Right atrium auricular region (tissue), 2 donors: Measurements from ENCODE around the gene PLEKHA7. TPM values are rescaled to one million over a fixed set of nuclear protein-coding genes. Genes with fewer than 3 reads are reported as not detected.

ENCODE experiments used
- DNase-seq: peaks from one replicate; pipeline ENCODE4 v3.0.0-alpha.2; 2019; ENCODE audit warnings: low spot score
- H3K27ac ChIP-seq, 2 donors: fragments of 200-600 bp; sonication (generic); 1 replicate in 1 of 2; 2 replicates in 1 of 2; pipeline ENCODE4 v1.5.1; 2016 to 2019
- H3K27me3 ChIP-seq, 2 donors: fragments of 200-600 bp; sonication (generic); one replicate each; pipeline versions ENCODE4 v1.5.1 to v1.6.0; 2017 to 2019
- H3K36me3 ChIP-seq: fragments of 200-600 bp; sonication (generic); one replicate; pipeline ENCODE4 v1.5.1; 2016
- H3K4me1 ChIP-seq, 2 donors: fragments of 200-600 bp; sonication (generic); one replicate each; pipeline versions ENCODE4 v1.5.1 to v1.6.0; 2017 to 2019
- H3K4me3 ChIP-seq, 2 donors: fragments of 200-600 bp; sonication (generic); 1 replicate in 1 of 2; 2 replicates in 1 of 2; pipeline ENCODE4 v1.5.1; 2017 to 2019; ENCODE audit warnings: mild to moderate bottlenecking in 1 of 2, moderate library complexity in 1 of 2
- H3K9me3 ChIP-seq, 2 donors: fragments of 200-600 bp; sonication (generic); one replicate each; pipeline ENCODE4 v1.5.1; 2019
- total RNA-seq, 2 donors: library from RNA; depleted of rRNA; stranded (reverse); fragments of >200 nt; gene quantifications; one replicate each; pipeline ENCODE4 v1.1.0, GENCODE V29; 2016
- TF ChIP-seq, protein P1 (sequence below), 2 donors: fragments of 200-600 bp; sonication (generic); IDR thresholded peaks; one replicate each; pipeline ENCODE4 v1.5.1; 2019; ENCODE audit warnings: antibody characterized with exemption in 2 of 2

PLEKHA7 gene
- total RNA-seq, 2 donors from 2014 or later: 18.8 to 24.6 TPM

DNA sequence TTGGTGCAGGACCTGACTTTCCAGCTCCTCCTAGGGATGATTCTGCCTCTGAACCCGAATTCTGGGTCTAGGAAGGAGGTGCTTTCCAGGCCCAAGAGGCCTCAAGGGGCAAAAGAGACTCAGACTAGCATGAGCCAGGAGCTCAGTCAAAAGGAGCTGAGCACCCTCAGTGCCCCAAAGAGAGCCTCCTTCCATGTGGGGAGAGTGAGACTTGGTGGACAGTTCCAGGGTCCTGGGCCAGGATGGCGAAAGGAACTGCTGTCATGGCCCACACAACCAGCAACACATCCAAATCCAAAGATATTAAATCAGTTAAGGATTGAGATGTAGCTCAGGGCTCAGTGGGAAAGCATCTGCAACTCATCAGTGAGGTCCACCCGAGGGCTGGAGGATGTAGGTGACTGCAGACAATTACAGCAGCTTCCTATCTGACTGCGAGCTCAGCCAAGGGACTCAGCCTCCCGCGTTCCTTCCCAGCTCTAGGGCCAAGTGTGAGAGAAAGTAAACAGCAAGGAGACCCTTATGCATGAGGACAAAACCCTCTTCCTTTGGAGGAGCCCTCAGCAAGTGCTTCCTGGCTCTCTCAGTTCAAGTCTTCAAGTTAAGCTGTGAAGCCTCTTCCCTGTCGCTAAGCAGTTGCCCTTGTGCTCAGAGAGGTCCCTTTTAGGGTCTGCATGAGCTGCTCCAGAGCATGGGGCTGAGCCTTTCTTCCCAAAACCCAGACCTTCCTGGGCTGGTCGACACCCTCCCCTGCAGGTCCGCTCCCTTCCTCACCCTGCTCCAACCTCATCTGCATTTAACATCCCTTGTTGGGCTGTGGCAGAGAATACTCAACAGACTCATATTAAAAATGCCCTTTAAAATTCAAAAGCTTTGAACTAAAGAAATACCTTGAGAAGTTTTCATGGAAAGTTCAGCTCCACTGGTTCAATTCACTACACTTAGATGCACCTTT, 240.0 kb downstream of the PLEKHA7 start:
- TF ChIP-seq, protein P1, sequence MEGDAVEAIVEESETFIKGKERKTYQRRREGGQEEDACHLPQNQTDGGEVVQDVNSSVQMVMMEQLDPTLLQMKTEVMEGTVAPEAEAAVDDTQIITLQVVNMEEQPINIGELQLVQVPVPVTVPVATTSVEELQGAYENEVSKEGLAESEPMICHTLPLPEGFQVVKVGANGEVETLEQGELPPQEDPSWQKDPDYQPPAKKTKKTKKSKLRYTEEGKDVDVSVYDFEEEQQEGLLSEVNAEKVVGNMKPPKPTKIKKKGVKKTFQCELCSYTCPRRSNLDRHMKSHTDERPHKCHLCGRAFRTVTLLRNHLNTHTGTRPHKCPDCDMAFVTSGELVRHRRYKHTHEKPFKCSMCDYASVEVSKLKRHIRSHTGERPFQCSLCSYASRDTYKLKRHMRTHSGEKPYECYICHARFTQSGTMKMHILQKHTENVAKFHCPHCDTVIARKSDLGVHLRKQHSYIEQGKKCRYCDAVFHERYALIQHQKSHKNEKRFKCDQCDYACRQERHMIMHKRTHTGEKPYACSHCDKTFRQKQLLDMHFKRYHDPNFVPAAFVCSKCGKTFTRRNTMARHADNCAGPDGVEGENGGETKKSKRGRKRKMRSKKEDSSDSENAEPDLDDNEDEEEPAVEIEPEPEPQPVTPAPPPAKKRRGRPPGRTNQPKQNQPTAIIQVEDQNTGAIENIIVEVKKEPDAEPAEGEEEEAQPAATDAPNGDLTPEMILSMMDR (IDR thresholded peaks at IDR 0.05): no peak
- no peak overlapping the region for H3K27ac ChIP-seq
- H3K9me3 ChIP-seq: no peaks in the 10 kb centered on the region
- no peaks in the 10 kb centered on the region for H3K4me1 ChIP-seq
- DNase-seq: peak; percentile 52
- H3K36me3 ChIP-seq: no peaks in the 10 kb centered on the region
- H3K27me3 ChIP-seq: no peaks in the 10 kb centered on the region
- no peak overlapping the region for H3K4me3 ChIP-seq

DNA sequence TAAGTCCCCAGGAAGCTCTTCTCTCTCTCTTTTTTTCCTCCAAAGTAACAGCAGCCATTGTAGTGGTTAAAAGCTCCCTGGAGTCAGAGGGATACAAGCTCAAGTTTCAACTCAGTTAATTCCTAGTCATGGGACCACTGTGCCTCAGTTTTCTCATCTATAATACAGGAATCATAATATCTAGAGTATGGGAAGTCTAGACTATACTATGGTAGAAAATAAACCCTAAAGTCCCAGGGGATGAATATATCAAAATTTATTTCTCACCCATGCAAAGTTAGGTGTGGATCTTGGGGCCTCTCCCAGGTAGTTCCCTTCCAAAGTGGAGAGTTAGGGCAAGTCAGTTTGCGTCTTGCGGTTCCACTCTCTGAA, 242.1 kb downstream of the PLEKHA7 start:
- no peak for DNase-seq
- Histone ChIP-seq H3K27ac (no peak overlapping the region), H3K36me3 (no peaks in the 10 kb centered on the region), H3K27me3 (no peaks in the 10 kb centered on the region), H3K4me1 (no peaks in the 10 kb centered on the region), H3K4me3 (no peak overlapping the region), H3K9me3 (no peaks in the 10 kb centered on the region)
- TF ChIP-seq, protein P1 (IDR thresholded peaks at IDR 0.05): no peak

DNA sequence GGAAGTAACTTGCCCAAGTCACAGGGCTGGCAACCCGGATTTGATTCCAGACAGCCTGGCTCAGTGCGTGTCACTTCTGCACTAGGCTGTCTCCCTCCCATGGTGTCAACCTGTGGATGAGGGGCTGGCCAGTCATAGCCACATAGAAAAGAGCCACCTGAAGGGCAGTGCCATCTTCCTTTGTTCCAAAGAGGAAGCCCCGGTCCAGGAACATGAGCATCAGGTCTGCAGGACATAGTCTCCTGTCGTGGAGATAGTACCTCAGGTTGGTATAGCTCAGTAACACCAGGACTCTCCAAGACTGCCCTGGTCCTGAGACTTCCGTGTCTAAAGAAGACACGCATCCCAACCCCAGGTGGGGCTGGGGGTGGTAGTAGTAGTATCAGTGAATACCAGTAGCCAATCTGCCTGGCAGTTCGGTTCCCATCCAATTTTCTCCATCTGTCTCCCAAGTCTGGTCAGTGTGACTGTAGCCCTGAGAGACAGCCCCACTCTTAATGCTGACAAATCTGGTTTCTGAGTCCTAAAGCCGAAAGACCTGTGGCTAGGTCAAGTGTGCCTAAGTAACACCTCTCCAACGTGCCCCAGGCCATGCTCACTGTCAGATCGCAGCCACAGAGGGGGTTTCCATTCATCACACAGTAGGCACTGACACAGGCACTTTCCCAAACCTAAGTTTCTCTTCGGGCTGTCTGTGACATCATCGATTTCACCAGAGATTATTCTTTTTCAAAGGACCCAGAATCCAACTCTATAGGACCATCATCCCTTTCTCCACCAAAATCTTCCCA, 242.7 kb downstream of the PLEKHA7 start:
- no peaks in the 10 kb centered on the region for H3K4me1 ChIP-seq
- no peaks in the 10 kb centered on the region for H3K36me3 ChIP-seq
- no peak overlapping the region for H3K4me3 ChIP-seq
- H3K27ac ChIP-seq: no peak overlapping the region
- TF ChIP-seq, protein P1 (IDR thresholded peaks at IDR 0.05): no peak
- H3K9me3 ChIP-seq: no peaks in the 10 kb centered on the region
- peak; percentile 43 for DNase-seq
- H3K27me3 ChIP-seq: no peaks in the 10 kb centered on the region

DNA sequence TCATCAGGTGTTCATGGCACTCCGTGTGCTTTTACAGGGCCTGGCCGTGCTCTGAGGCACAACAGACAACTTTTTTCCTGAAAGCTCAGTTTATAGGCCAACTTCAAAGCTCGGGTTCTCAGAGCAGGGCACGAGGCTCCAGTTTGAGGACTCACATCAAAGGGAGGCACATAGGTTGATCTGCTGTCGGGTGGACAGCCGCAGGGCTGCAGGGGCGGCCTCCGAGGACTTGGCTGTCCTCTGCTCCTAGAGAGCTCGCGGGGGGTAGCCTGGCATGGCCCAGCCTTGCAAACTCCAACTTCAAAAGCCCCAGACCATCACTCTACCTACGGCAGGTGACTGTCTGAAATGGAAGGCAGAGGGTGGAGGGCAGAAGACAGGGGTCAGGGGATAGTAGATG, 244.2 kb downstream of the PLEKHA7 start:
- H3K4me3 ChIP-seq: no peak overlapping the region
- H3K27me3 ChIP-seq: no peaks in the 10 kb centered on the region
- DNase-seq: no peak
- H3K4me1 ChIP-seq: no peaks in the 10 kb centered on the region
- H3K27ac ChIP-seq: no peak overlapping the region
- no peaks in the 10 kb centered on the region for H3K9me3 ChIP-seq
- no peaks in the 10 kb centered on the region for H3K36me3 ChIP-seq
- TF ChIP-seq, protein P1 (IDR thresholded peaks at IDR 0.05): no peak

DNA sequence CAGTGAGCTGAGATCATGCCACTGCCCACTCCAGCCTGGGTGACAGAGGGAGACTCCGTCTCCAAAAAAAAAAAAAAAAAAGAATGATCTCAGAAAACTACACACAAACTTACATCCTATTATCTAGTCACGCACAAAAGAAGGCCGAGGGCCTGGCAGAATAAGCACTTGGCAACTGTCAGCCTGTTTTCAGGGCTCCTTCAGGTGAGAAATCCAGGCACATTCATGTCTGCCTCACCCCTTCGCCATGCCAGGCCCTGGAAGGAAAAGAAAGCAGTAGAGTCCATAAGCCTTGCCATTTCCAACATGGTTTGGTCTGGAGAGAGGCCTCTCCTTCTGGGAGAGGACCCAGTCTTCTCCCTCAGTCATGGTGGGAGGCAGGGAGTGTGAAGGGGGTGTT, 244.8 kb downstream of the PLEKHA7 start:
- H3K4me1 ChIP-seq: no peaks in the 10 kb centered on the region
- no peak overlapping the region for H3K4me3 ChIP-seq
- H3K9me3 ChIP-seq: no peaks in the 10 kb centered on the region
- TF ChIP-seq, protein P1 (IDR thresholded peaks at IDR 0.05): no peak
- no peaks in the 10 kb centered on the region for H3K27me3 ChIP-seq
- no peak for DNase-seq
- H3K27ac ChIP-seq: no peak overlapping the region
- no peaks in the 10 kb centered on the region for H3K36me3 ChIP-seq
